SK-N-MC (cell line): ENCODE results near the gene HOXC5.

Experiments used
- EZH2 ChIP-seq: fragments of 200-600 bp; sonication (generic); IDR thresholded peaks from one replicate; pipeline ENCODE4 v1.6.1; 2017; ENCODE audit warnings: antibody characterized with exemption
- POLR2AphosphoS5 ChIP-seq: IDR thresholded peaks from 2 replicates; pipeline ENCODE4 v1.6.1; 2012; ENCODE audit warnings: mild to moderate bottlenecking, low read depth, low read length, borderline replicate concordance

DNA sequence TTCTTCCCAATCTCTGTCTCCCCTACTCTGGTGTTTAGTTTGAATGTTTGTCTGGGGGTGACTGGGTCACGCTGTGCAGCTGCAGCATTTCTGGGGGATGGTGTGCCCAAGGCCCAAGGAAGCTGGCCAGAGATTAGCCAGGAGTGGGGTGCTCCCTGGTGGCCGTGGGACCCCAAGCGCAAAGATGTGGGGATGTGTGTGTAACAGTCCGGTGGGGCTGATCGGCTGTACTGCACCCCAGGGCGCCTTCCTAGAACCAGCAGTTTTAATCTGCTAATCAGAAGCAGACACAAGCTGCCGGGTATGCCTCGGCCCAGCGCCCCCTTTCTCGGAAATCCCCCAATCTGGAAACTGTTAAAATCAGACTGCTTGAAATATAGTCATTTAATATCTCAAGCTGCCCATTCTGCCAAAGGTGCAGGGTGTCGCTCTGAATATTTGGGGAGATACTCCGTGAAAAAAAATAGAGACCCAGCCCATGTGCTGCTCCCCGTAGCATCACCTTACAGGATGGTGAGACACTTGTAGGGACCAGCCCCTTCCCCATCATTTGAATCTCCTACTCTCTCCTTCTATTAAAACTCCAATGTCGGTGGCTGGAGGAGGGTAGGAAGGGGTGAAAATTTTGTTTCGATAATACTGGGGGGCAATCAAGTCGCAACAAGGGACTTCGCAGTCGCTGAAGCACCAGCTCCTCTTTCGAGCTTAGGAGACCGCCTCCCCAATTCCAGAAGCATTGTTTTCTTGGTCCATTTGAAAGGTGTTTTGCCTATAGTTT, 28.6 kb upstream of the HOXC5 start:
- TF ChIP-seq POLR2AphosphoS5 (no peak), EZH2 (no peak)
